Stimulated activated CD4-positive, alpha-beta T cell treated with anti-CD3 and anti-CD28 coated beads, Interleukin-15, amount 100 ng/mL, for 1 hour (primary cell): ENCODE measurements around the gene PROM2.

Experiments used
- DNase-seq, 2 donors: peaks; one replicate each; pipeline ENCODE4 v3.0.0-alpha.2; 2020; ENCODE audit warnings: low read depth in 1 of 2, low spot score in 1 of 2

The PROM2 gene

GRCh38 chr2:95285542-95285932, 11.3 kb downstream of the PROM2 start:
- no peak for DNase-seq

- DNase-seq, result no peak
These were observed 13.1 kb downstream of the PROM2 start for GRCh38 chr2:95287336-95287735.

- DNase-seq, result no peak
These were observed 13.6 kb downstream of the PROM2 start for GRCh38 chr2:95287806-95288205.

- DNase-seq, result no peak
These were observed 15.0 kb downstream of the PROM2 start for GRCh38 chr2:95289253-95289652.

GRCh38 chr2:95291222-95291621, 17.0 kb downstream of the PROM2 start:
- no peak for DNase-seq

- DNase-seq, result no peak
These were observed 18.5 kb downstream of the PROM2 start for GRCh38 chr2:95292623-95293260.

- DNase-seq, result no peak
These were observed 20.5 kb downstream of the PROM2 start for GRCh38 chr2:95294579-95295250.

GRCh38 chr2:95295376-95295775, 21.1 kb downstream of the PROM2 start:
- DNase-seq, result no peak

- DNase-seq, result no peak
These were observed 21.8 kb downstream of the PROM2 start for GRCh38 chr2:95296011-95296410.

GRCh38 chr2:95296880-95297487, 22.7 kb downstream of the PROM2 start, which contains the start of gene KCNIP3:
KCNIP3 (plus strand) TSS chr2:95297347; CDS start chr2:95297439, 92 bp downstream.
- DNase-seq, result no peak

GRCh38 chr2:95297639-95298395, 23.6 kb downstream of the PROM2 start:
- DNase-seq, result no peak

- DNase-seq, result no peak
These were observed 24.4 kb downstream of the PROM2 start for GRCh38 chr2:95298486-95299111.

GRCh38 chr2:95299961-95300360, 25.7 kb downstream of the PROM2 start:
- DNase-seq, result no peak

- no peak for DNase-seq
These were observed 26.2 kb downstream of the PROM2 start for GRCh38 chr2:95300450-95300849.

- DNase-seq, result no peak
These were observed 26.9 kb downstream of the PROM2 start for GRCh38 chr2:95301186-95301585.

- DNase-seq, result no peak
These were observed 27.8 kb downstream of the PROM2 start for GRCh38 chr2:95301876-95302641.

GRCh38 chr2:95303191-95303919, 29.1 kb downstream of the PROM2 start:
- DNase-seq, result no peak

- no peak for DNase-seq
These were observed 31.3 kb downstream of the PROM2 start for GRCh38 chr2:95305380-95306061.

GRCh38 chr2:95306336-95306895, 32.2 kb downstream of the PROM2 start:
- no peak for DNase-seq
